NCI-H748 treated with DMSO at 0.1 percent for 48 hours (cell line): ENCODE measurements around the gene SMIM44.

ENCODE experiments used
- DNase-seq: peaks from one replicate; lab custom pipeline; 2025; lab: John Stamatoyannopoulos, UW

Gene SMIM44

GRCh38 chr19:3434630-3435553 lies 48.3 kb downstream of the SMIM44 start:
- peak; percentile 72 for DNase-seq

- no peak for DNase-seq
Measured at GRCh38 chr19:3433805-3434540, 49.3 kb downstream of the SMIM44 start.

- DNase-seq: no peak
Measured at GRCh38 chr19:3433313-3433712, 49.9 kb downstream of the SMIM44 start.
